Breast epithelium (tissue), 3 donors: ENCODE measurements around the gene TBX5.

ENCODE experiments used
- POLR2A ChIP-seq: fragments of 450-650 bp; IDR thresholded peaks from one replicate; pipeline ENCODE4 v1.6.1; 2016; ENCODE audit warnings: antibody characterized with exemption, mild to moderate bottlenecking, moderate library complexity
- POLR2AphosphoS5 ChIP-seq, 3 donors: sonication (generic); formaldehyde crosslinking; IDR thresholded peaks; one replicate each; pipeline ENCODE4 v1.6.1; 2017; ENCODE audit warnings: antibody characterized with exemption in 3 of 3
- TF ChIP-seq, protein P1 (sequence below), 3 donors: fragments of 450-650 bp; IDR thresholded peaks; one replicate each; pipeline ENCODE4 v1.5.1; 2016 to 2017; ENCODE audit warnings: antibody characterized with exemption in 3 of 3, mild to moderate bottlenecking in 3 of 3, moderate library complexity in 3 of 3

DNA sequence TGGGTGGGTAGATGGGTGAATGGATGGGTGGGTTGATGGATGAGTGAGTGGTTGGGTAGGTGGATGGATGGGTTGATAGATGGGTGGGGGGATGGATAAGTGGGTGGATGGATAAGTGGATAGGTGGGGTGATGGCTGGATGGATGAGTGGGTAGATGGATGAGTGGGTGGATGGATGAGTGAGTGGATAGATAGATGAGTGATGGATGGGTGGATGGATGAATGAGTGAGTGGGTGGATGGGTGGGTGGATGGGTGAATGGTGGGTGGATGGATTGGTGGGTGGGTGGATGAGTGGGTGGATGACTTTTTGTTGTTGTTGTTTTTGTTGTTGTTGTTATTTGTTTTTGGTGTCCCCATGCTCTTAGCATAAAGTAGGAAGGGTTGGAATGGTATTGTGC, 45.5 kb downstream of the TBX5 start:
- TF ChIP-seq, protein P1, sequence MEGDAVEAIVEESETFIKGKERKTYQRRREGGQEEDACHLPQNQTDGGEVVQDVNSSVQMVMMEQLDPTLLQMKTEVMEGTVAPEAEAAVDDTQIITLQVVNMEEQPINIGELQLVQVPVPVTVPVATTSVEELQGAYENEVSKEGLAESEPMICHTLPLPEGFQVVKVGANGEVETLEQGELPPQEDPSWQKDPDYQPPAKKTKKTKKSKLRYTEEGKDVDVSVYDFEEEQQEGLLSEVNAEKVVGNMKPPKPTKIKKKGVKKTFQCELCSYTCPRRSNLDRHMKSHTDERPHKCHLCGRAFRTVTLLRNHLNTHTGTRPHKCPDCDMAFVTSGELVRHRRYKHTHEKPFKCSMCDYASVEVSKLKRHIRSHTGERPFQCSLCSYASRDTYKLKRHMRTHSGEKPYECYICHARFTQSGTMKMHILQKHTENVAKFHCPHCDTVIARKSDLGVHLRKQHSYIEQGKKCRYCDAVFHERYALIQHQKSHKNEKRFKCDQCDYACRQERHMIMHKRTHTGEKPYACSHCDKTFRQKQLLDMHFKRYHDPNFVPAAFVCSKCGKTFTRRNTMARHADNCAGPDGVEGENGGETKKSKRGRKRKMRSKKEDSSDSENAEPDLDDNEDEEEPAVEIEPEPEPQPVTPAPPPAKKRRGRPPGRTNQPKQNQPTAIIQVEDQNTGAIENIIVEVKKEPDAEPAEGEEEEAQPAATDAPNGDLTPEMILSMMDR (IDR thresholded peaks at IDR 0.05), result no peak
- TF ChIP-seq POLR2A (no peak), POLR2AphosphoS5 (IDR thresholded peaks at IDR 0.05) (no peak)
